Testis (tissue), 3 donors: ENCODE measurements around the gene GJA4. TPM values are rescaled to one million over a fixed set of nuclear protein-coding genes. Genes with fewer than 3 reads are reported as not detected.

Experiments used
- DNase-seq: peaks from one replicate; pipeline ENCODE4 v3.0.0-alpha.2; 2019
- H3K27ac ChIP-seq, 2 donors: fragments of 200-600 bp; sonication (generic); one replicate each; pipeline ENCODE4 v1.5.1; 2019
- H3K27me3 ChIP-seq: fragments of 200-600 bp; sonication (generic); one replicate; pipeline ENCODE4 v1.5.1; 2019
- H3K36me3 ChIP-seq: fragments of 200-600 bp; sonication (generic); one replicate; pipeline ENCODE4 v1.5.1; 2017; ENCODE audit warnings: low read depth; ENCODE audit errors: missing control alignments
- H3K4me1 ChIP-seq: fragments of 200-600 bp; sonication (generic); one replicate; pipeline ENCODE4 v1.5.1; 2019
- H3K4me3 ChIP-seq, 2 donors: fragments of 200-600 bp; sonication (generic); one replicate each; pipeline ENCODE4 v1.5.1; 2017 to 2019
- H3K9me3 ChIP-seq: fragments of 200-600 bp; sonication (generic); one replicate; pipeline ENCODE4 v1.5.1; 2017
- POLR2A ChIP-seq: fragments of 450-650 bp; IDR thresholded peaks from one replicate; pipeline ENCODE4 v1.6.1; 2017; ENCODE audit warnings: antibody characterized with exemption, mild to moderate bottlenecking, moderate library complexity
- WGBS, 2 donors: methylation state at CpG; one replicate each; pipeline ENCODE4 v1.1.5; 2018; 5-methylcytosine and 5-hydroxymethylcytosine counted together
- intact Hi-C: fragments of 100-400 bp; cut with DNase I; formaldehyde crosslinking; loops from one replicate; pipeline ENCODE4 v1.15.1; 2023; ENCODE audit warnings: low total_unique reads
- polyA plus RNA-seq: library from polyadenylated mRNA; stranded (reverse); fragments of 350-450 nt; fragmentation: Illumina TruSeq; extraction: RNeasy Lipid Tissue Mini Kit (QIAGEN cat#74804); gene quantifications from one replicate; pipeline ENCODE4 v1.2.3, GENCODE V29; 2014; ENCODE audit warnings: low read depth, low replicate concordance; ENCODE audit not compliant: insufficient read depth
- total RNA-seq, 2 donors: library from RNA; depleted of rRNA; stranded (reverse); fragments of >200 nt; gene quantifications; one replicate each; pipeline ENCODE4 v1.2.3, GENCODE V29; 2016
- TF ChIP-seq, protein P1 (sequence below), 3 experiments: fragments of 450-650 bp in 2 of 3; fragments of 200-600 bp in 1 of 3; sonication (generic) in 1 of 3; IDR thresholded peaks; one replicate each; pipeline ENCODE4 v1.5.1; 2016 to 2019; ENCODE audit warnings: antibody characterized with exemption in 3 of 3, mild to moderate bottlenecking in 2 of 3, moderate library complexity in 1 of 3

GJA4 gene
- total and polyA plus RNA-seq, 3 donors from 2014 or later, result 10.9 to 11.9 (median 11.3) TPM

DNA sequence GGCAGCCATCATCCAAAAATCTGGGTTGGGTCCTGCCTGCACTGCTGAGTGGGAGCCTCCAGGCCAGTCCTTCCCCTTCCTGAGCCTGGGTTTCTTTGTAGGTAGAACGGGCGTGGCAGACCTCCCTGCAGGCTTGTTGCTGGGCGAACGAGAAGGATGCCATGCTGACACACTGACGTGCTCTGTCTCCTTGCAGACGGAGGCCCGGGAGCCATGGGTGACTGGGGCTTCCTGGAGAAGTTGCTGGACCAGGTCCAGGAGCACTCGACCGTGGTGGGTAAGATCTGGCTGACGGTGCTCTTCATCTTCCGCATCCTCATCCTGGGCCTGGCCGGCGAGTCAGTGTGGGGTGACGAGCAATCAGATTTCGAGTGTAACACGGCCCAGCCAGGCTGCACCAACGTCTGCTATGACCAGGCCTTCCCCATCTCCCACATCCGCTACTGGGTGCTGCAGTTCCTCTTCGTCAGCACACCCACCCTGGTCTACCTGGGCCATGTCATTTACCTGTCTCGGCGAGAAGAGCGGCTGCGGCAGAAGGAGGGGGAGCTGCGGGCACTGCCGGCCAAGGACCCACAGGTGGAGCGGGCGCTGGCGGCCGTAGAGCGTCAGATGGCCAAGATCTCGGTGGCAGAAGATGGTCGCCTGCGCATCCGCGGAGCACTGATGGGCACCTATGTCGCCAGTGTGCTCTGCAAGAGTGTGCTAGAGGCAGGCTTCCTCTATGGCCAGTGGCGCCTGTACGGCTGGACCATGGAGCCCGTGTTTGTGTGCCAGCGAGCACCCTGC lies 1.4 kb downstream of the GJA4 start:
- Histone ChIP-seq H3K9me3 (no peaks in the 10 kb centered on the region), H3K4me1 (peaks cover 5% of the 10 kb centered on the region), H3K36me3 (no peaks in the 10 kb centered on the region), H3K27ac (no peak overlapping the region), H3K4me3 (peak overlapping the region in 1 of 2 donors; percentile 61), H3K27me3 (no peaks in the 10 kb centered on the region)
- intact Hi-C loops, result loop anchor here (5.0 kb wide), 1 partner anchor 58 kb away; no protein-coding TSS in a partner anchor
- TF ChIP-seq, protein P1, sequence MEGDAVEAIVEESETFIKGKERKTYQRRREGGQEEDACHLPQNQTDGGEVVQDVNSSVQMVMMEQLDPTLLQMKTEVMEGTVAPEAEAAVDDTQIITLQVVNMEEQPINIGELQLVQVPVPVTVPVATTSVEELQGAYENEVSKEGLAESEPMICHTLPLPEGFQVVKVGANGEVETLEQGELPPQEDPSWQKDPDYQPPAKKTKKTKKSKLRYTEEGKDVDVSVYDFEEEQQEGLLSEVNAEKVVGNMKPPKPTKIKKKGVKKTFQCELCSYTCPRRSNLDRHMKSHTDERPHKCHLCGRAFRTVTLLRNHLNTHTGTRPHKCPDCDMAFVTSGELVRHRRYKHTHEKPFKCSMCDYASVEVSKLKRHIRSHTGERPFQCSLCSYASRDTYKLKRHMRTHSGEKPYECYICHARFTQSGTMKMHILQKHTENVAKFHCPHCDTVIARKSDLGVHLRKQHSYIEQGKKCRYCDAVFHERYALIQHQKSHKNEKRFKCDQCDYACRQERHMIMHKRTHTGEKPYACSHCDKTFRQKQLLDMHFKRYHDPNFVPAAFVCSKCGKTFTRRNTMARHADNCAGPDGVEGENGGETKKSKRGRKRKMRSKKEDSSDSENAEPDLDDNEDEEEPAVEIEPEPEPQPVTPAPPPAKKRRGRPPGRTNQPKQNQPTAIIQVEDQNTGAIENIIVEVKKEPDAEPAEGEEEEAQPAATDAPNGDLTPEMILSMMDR (IDR thresholded peaks at IDR 0.05), result no peak
- no peak for TF ChIP-seq POLR2A
- WGBS, 2 donors, result 89 to 94% methylated on average over 22 to 40 of the region's 40 CpGs
- DNase-seq, result no peak

DNA sequence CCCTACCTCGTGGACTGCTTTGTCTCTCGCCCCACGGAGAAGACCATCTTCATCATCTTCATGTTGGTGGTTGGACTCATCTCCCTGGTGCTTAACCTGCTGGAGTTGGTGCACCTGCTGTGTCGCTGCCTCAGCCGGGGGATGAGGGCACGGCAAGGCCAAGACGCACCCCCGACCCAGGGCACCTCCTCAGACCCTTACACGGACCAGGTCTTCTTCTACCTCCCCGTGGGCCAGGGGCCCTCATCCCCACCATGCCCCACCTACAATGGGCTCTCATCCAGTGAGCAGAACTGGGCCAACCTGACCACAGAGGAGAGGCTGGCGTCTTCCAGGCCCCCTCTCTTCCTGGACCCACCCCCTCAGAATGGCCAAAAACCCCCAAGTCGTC lies 2.0 kb downstream of the GJA4 start:
- Histone ChIP-seq H3K27ac (no peak overlapping the region), H3K4me3 (no peak overlapping the region), H3K4me1 (peaks cover 5% of the 10 kb centered on the region), H3K27me3 (no peaks in the 10 kb centered on the region), H3K36me3 (no peaks in the 10 kb centered on the region), H3K9me3 (no peaks in the 10 kb centered on the region)
- DNase-seq, result no peak
- intact Hi-C loops, result loop anchor here (5.0 kb wide), 1 partner anchor 58 kb away; no protein-coding TSS in a partner anchor
- TF ChIP-seq, protein P1 (IDR thresholded peaks at IDR 0.05), result no peak
- no peak for TF ChIP-seq POLR2A
- WGBS, 2 donors, result 90 to 98% methylated on average over 7 to 12 of the region's 12 CpGs

DNA sequence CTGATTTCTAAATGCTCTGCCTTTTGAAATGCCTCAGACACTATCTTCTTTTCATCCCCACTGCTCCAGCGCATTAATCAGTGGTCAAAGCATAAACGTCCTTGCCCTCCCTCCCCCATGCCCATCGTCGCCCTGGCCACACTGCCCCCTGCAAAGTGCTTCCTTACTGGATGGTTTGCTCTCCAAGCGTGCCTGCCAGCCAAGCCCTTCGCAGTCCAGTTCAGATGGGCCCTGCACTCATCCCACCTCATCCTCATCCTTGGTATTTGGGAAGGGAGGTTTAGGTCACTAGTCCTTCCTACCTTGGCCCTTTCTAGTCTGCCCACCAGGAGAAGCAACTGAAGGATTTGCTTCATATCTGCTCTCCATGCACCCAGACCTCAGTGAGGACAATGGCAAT lies 3.1 kb downstream of the GJA4 start:
- intact Hi-C loops, result no loop called here

DNA sequence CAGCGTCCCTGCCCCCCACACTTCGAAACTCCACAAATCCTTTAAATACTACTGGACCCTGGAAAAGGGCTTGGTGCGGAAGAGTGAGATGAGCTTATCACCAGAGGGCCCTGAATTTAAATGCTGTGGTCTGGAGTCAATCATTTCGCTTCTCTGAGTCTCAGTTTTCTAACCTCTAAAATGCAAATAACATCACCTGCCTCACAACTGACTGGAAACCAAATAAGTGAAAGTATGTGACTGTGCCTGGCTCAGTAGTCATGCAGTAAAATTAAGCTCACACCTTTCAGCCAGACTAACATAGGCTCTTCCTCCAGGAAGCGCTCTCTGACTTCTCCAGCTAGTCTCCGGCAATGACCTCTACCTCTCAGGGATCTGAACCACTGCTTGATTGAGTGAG lies 4.2 kb downstream of the GJA4 start:
- DNase-seq, result no peak
- Histone ChIP-seq H3K27me3 (no peaks in the 10 kb centered on the region), H3K36me3 (no peaks in the 10 kb centered on the region), H3K4me1 (peaks cover 5% of the 10 kb centered on the region), H3K27ac (no peak overlapping the region), H3K9me3 (no peaks in the 10 kb centered on the region), H3K4me3 (no peak overlapping the region)
- WGBS, 2 donors, result 87 to 91% methylated on average over 6 of the region's 6 CpGs
- intact Hi-C loops, result no loop called here
- TF ChIP-seq, protein P1 (IDR thresholded peaks at IDR 0.05), result no peak
- no peak for TF ChIP-seq POLR2A

More for the DNA sequence above, 3.1 kb downstream of the GJA4 start:
- DNase-seq, result no peak
- H3K36me3 ChIP-seq, result no peaks in the 10 kb centered on the region
- H3K4me1 ChIP-seq, result peaks cover 5% of the 10 kb centered on the region
- no peak overlapping the region for H3K4me3 ChIP-seq
- no peaks in the 10 kb centered on the region for H3K9me3 ChIP-seq
- peak overlapping the region in 1 of 2 donors; percentile 47 for H3K27ac ChIP-seq
- TF ChIP-seq POLR2A, result no peak
- TF ChIP-seq, protein P1 (IDR thresholded peaks at IDR 0.05), result no peak
- 69 to 76% methylated on average over 6 of the region's 6 CpGs for WGBS, 2 donors
- H3K27me3 ChIP-seq, result no peaks in the 10 kb centered on the region

DNA sequence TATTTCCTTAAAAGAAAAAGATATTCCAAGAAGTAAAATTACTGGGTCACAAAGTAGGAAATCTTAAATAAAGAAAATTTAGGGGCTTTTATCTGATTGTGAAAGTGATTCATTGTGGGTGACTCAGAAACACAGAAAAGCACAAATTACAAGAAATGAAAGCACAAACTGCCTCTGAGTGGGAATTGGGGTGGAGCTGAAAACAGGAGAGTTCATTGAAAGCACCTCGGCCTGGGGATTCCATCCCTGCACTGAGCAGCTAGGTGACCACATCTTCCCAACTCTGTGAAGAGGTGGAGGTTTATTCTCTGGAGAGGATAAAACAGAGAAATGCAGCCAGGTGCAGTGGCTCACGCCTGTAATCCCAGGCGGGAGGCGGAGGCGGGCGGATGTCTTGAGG lies 7.4 kb downstream of the GJA4 start:
- H3K9me3 ChIP-seq, result no peaks in the 10 kb centered on the region
- no peak overlapping the region for H3K4me3 ChIP-seq
- intact Hi-C loops, result no loop called here
- TF ChIP-seq, protein P1 (IDR thresholded peaks at IDR 0.05), result no peak
- no peak for TF ChIP-seq POLR2A
- no peak overlapping the region for H3K27ac ChIP-seq
- no peaks in the 10 kb centered on the region for H3K27me3 ChIP-seq
- no peak for DNase-seq
- H3K36me3 ChIP-seq, result no peaks in the 10 kb centered on the region
- no peaks in the 10 kb centered on the region for H3K4me1 ChIP-seq
- WGBS, 2 donors, result 87 to 94% methylated on average over 6 of the region's 6 CpGs
